Cortex of kidney (tissue), 1 donor: Measurements from ENCODE around the gene TCP11L2.
"Not testable (repeated sequence)": the region's sequence is repeated elsewhere in the genome, so short reads cannot be mapped to it uniquely, and the experiment has no call there.

Experiments
- DNase-seq: peaks from one replicate; lab custom pipeline; 2025; lab: John Stamatoyannopoulos, UW

TCP11L2 gene

DNA sequence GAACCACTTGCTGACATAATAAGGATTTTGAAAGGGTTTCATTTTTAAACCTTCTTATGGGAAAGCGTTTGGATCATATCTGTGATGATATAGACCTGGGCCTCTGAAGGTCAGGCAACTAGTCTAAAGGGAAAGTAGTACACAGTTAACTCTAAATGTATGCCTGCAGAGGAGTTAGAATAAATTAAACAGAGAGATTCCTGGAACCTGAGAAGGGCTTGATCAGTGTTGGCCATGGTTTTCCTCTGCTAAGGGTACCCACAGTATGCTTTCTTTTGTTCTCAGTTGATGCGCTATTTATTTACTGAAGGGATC is 40.6 kb downstream of the TCP11L2 start:
- no peak for DNase-seq

DNA sequence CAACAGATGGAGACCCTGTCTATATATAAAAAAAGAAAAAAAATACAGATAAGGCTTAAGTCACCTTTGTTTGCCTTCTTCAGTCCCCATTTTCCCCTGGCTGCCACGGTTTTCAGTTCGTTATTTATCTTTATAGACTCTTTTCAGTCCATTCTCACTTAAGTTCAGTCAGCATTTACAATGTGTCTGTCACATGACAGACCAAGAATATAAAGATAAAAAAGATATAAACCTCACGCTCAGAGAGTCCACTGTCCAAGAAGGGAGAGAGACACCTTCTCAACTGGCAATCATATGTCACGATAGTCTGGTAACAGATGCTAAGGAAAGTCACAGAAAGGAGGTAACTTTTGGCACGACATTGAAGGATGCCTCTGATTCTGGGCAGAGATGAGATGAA is 41.6 kb downstream of the TCP11L2 start:
- no peak for DNase-seq

DNA sequence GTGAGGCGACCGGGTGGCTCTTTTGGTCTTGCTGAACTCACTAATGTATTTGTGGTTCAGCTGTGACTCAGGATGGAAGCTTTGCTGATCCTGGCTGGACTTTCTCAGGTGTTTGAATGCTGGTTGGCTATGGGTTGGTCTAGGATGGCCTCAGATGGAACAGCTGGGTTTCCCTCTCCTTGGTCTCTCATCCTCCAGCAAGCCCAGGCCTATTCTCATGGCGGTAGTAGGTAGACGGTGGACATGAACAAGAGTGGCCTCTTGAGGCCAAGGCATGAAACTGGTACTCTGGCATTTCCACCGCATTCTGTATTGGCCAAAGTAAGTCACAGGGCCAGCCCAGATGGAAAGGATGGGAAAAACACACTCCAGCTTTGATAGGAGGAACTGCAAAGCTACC is 43.2 kb downstream of the TCP11L2 start:
- no peak for DNase-seq

DNA sequence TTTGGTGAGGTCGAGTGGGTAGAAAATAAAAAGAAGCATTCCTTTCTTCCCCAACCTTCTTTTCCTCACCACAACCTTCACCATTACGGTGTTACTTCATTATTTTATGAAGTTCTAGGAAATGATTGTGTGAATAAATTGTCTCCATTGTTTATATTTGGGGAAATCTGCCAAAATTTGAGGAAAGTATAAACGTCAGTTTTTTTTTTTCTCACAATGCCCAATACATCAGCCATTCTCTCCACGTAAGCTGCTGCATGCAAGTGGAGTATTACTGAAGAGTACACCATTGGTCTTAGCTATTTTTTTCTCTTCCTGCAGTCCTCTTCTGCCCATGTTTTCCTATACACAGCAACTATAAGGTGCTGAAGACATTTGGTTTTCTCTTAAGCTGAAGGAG is 45.9 kb downstream of the TCP11L2 start:
- DNase-seq, result no peak

DNA sequence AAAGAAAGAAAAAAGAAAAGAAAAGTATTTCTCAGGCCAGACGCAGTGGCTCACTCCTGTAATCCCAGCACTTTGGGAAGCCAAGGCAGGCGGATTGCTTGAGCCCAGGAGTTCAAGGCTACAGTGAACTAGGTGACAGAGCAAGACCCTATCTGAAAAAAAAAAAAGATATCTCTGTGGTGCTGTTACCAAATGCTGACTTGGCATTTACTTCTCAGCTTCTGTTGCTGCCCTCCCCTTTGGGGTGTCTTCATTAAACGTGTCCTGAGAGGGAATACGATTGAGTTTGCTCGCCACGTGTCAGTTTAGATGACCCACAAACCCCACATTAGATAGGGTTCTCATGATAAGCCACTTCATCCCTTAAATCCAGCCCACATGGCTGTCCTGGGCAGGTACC is 50.6 kb downstream of the TCP11L2 start:
- no peak for DNase-seq

DNA sequence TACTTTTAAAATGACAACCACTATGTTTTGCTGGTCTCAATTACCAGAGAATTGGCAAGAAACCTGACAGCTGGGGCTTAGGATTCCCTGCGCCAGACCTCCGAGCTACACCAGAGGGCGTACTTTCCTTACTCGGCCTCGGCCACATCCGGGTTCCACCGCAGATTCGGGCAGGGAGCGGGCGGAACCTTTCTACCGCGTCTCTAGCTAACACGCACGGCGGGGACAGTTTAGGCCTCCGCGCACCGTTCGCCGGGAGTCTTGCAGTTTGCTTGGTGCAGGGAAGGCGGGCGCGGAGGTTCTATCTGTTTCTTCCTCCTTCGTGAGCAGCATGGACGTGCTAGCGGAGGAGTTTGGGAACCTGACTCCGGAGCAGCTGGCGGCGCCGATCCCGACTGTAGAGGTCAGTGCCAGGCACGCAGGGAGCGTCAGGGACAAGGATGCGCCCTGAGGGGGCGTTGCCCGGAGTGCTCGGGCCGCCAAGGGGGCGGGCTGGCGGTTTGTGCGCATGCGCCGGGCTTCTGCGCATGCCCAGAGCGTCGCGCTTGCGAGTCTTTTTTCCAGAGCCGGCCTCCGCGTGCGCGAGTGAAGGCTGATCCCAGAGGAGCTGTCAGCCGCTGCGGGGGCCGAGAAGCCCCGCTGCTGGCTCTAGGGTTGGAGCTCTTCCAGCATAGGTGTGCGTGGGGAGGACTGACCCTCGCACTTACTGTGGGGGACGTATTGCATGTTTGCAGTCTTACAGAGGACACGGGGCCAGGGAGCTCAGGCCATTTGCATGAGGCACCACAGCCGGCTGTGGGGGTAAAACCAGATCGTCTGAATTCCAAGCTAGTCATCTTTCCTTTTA is 55.2 kb downstream of the TCP11L2 start, which contains the start of gene POLR3B:
Gene POLR3B (plus strand): TSS at position 200 of the 847 bp plus-strand sequence. CDS start 132 bp downstream, at position 332.
- DNase-seq, result peak; percentile 34

DNA sequence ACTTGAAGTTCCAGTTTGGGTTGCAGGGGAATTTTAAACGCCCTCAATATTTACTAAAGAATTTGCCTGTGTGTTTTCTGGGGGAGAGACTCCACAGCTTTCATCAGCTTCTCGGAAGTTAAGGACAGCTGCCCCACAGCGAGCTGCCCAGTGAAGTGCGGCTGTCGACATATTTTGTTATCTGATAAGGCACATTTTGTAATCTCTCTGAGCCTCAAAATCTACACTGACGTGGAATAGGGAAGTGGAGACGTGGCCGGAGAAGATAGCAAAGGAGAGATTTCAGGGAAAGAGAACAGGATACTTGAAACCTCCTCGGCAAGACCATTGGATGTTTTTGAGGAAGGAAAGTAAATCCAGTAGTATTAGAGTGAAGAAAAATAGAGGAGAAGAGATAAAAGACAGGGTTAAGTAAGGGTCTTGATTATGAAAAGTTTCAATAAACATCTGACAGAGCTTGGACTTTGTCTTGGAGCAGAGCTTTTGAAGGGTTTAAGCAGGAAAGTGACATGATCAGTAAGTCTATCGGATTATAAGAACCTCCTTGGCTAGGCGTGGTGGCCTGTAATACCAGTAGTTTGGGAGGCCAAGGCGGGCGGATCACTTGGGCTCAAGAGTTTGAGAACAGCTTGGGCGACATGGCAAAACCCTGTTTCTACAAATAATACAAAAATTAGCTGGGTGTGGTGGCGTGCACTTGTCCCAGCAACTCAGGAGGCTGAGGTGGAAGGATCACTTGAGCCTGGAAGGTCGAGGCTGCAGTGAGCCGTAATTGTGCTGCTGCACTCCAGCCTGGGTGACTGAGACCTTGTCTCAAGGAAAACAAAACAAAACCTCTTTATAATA is 56.1 kb downstream of the TCP11L2 start:
- no peak for DNase-seq

DNA sequence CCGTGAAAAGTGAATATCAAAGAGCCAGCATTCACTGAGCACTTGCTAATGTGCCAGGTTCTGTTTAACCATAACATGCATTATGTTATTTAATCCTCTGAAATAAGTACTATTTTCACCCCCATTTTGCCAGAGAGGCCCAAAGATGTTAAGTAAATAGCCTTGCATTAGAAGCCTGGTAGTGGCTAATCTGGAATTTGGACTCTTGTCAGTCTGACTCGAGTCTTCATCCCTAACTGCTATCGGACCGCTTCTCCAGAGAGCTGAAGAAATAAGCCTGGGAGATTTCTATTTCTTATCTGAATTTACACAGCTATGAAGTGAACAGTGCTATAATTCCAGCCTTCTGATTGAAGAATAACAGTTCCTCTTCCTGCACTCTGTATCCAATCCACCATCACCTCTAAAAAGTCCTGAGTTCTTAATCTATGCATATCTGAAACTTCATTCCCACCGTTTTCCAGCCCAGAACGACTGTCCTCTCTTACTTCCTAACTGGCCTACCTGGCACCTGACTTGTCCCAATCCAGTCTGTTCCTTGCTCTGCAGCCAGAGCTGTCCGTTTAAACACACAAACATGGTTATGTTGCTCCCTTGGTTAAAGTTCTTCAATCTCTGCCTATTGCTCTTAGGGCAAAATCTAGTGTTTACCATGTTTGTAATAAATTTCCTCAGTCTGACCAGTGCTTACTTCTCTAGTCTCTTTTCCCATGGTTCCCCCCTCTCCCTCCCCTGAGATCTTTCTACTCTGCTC is 57.3 kb downstream of the TCP11L2 start:
- no peak for DNase-seq

DNA sequence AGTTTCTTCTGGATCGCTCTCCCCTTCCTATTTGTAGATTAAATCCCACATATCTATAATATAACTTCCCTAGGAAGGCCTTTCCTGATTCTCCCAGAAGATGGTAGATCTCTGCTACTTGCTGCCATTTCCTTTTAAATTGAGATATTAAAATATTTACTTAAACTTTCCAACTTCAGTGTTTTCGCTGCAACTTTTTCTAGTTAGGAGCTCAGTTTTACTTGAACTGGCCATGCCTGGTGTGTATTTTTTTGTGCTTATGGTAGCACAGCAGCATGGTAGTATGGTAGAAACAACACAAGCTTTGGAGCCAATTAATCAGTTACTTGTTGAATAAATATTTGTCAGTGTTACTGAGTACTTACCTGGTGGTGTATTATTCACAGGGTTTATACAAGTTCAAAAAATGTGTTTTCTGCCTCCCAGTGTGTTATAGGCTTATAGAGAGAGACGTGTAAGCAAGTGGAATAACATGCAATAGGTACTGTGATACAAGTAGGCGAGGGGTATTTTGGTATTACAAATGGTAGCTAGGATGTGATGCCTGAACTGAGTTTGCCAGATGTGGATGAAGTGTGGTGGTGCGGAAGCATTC is 58.0 kb downstream of the TCP11L2 start:
- no peak for DNase-seq

DNA sequence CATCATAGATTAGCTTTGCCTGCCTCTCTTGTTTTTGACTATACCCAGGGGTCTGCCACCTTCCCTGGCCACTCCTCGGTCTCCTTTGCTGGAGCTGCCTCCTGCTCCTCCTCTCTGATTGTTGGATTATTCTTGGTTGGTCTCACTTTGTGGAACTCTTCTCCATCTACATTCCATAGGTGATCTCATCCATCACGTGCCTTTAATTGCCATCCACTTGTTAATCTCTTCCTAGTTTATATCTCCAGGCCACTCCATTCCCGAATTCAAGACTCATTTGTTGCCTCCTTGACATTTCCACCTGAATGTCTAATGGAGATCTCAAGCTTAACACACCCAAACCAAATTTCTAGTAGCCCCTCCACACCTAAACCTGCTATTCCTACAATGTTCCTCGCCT is 60.4 kb downstream of the TCP11L2 start:
- DNase-seq, result no peak

DNA sequence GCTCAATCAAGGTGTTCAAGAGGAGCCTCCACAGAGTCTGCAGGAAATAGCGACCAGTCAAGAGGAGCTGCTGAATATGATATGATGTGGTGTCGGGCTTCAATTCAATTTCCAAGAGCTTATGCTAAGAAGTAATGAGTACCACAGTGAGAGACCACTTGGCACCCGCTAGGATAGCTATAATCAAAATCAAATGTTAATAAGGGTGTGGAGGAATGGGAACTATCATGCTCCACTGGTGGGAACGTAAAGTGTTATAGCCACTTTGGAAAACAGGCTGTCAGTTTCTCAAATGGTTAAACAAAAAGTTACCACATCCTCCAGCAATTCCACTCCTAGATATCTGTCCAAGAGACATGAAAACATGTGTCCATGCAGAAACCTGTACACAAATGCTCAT is 61.7 kb downstream of the TCP11L2 start:
- DNase-seq, result no peak

DNA sequence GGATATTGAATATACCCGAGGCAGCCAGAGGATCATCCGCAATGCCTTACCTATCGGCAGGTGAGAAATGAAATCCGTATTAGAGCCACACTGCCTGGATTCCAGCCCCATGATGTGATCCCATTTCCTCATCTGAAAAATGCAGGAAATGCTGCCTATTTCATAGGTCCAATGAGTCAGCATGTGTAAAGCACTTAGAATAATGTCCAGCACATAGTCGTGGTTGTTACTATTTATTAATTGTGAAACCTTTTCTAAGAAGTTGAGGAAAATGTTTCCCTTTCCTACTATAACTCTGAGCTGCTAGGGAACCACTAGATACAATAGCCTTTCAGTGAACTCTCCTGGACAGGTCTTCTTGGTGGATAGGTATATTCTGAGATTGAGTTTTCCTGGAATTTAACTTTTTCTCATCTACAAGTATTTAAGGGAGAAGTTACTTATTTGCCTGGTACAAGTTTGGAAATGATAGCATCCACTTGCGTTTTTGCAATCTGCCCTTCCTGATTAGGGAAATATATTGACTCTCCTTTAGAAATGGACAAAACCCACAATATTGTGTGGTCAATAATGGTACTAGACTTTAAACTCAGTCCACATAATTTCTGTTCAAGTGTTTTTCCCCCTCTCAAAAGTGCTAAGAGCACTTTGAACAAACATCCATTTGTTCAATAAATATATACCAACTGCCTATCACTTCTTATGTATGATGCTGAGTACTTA is 67.3 kb downstream of the TCP11L2 start:
- no peak for DNase-seq

DNA sequence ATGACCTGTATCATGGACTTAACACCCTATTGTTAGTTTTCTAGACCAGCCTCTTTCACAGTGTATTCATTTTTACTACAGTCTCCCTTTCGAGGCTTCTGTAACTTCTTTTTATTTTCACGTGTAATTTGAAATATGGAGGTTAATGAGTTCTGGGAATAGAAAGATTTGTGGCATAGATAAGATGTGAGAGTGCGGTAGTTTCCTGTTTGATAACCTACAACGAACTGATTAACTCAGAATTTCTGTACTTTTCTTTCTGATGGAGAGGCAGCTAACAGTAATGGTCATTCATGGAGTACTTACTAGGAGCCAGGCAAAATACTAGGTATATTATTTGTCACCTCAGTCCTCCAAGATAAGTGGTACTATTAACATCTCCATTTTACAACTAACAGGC is 76.3 kb downstream of the TCP11L2 start:
- no peak for DNase-seq

DNA sequence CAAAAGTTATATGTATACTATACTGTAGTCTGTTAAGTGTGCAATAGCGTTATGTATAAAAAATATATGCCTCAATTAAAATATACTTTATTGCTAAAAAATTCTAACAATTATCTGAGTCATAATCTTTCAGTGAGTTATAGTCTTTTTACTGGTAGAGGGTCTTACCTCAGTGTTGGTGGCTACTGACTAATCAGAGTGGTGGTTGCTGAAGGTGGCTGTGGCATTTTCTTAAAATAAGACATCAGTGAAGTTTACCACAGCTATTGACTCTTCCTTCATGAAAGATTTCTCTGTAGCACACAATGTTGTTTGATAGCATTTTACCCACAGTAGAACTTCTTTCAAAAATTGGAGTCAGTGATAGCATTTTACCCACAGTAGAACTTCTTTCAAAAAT is 78.4 kb downstream of the TCP11L2 start:
- DNase-seq, result no peak

DNA sequence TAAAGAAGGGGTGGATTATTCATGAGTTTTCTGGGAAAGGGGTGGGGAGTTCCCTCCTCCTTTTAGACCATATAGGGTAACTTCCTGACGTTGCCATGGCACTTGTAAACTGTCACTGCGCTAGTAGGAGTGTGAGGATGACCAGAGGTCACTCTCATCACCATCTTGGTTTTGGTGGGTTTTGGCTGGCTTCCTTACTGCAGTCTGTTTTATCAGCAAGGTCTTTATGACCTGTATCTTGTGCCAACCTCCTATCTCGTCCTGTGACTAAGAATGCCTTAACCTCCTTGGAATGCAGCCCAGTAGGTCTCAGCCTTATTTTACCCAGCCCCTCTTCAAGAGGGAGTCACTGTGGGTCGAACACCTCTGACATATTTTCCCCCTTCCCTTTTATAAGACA is 79.3 kb downstream of the TCP11L2 start:
- not testable (repeated sequence) for DNase-seq

DNA sequence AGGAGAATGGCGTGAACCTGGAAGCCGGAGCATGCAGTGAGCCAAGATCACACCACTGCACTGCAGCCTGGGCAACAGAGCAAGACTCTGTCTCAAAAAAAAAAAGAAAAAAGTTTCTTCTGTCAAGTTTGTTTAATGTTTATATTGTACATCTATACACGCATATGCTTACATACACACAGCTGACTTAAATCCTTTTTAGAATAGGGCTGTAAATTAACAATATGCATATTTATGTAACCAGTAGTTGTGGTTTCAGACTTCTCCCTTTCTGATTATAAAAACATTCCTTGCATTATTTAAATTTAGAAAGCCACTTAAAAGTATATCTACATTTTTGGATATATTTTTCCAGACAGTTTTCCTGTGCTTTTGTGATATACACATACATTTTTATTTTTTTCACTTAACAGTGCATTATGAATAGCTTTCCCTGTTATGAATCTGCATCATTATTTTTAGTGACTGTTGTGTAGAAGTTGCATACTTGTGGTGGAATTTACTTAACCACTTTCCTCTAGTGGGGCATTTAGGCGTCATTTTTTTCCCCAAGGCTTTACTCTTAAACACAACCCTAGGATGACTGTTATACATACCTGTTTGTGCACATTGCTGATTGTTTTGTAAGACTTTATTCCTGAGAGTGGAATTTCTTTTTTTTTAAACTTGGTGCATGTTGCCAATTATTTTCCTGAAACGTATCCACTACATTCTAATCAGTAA is 84.4 kb downstream of the TCP11L2 start:
- DNase-seq, result no peak

DNA sequence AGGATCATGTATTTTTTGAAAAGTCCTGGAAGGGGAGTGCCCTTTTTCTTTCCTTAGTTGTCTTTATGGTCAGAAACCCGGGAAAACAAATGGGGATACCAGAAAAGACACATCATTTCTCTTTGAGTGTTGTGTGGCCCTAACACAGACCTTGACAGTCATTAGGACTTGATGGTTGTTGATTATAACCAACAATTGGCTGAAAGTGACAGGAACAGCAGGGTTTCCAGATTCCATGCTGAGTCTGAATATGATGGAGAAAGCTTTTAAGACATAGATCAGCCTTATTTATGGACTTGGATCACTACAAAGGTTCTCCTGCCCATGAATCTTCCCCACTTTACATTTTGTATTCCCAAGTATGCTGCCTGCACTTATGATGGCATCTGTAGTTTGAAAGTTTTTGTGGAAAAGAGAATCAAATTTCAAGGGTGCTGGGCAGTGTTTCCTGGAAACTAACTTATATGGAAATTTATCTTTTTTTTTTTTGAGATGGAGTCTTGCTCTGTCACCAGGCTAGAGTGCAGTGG is 85.4 kb downstream of the TCP11L2 start:
- DNase-seq, result no peak

DNA sequence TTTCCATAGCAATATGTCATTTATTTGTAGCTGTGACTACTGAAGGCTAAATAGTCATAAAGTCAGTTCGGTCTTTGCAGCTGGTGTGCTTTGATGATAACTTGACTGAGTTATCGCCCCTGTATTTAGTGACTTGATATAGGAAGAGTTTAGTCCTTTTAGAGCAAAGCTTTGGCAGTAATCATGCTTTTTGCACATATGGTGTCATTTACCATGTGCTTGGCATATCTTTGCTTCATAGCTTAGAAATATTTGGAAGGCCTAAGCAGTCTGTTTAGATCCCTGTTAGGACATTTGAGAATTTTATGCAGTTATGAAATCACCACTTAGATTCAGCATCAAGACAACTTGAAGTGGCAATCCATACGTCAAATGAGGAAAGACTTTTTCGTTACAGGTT is 86.6 kb downstream of the TCP11L2 start:
- DNase-seq, result no peak

DNA sequence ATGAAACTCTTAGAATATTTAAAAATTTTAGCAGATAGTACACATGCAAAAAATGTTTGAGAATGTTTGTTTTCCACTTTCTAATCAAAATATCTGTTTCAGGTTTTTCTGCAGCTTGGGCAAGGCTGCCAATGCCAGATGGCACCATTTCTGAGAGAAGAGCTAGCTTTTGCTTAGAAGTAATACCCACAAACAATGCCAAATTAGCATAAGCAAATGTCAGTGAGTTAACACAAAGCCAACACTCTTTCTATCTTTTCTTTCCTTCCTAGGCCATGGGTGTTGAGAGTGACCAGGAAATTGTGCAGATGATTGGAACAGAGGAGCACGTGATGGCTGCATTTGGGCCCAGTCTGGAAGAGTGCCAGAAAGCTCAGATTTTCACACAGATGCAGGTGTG is 90.2 kb downstream of the TCP11L2 start:
- DNase-seq, result no peak
